GM19397 (cell line): ENCODE results near the gene SEMA3D.
A peak's percentile ranks its signal among the peaks of the same experiment; 100 is the strongest.

ENCODE experiments used
- ATAC-seq: cut with Tn5 transposase; IDR thresholded peaks from one replicate; pipeline ENCODE4 v1.9.1; 2021; ENCODE audit warnings: mild to moderate bottlenecking, moderate library complexity; ENCODE audit not compliant: unreplicated experiment

SEMA3D gene

GRCh38 chr7:85039196-85039923 lies 147.5 kb downstream of the SEMA3D start:
- ATAC-seq = peak; percentile 76

DNA sequence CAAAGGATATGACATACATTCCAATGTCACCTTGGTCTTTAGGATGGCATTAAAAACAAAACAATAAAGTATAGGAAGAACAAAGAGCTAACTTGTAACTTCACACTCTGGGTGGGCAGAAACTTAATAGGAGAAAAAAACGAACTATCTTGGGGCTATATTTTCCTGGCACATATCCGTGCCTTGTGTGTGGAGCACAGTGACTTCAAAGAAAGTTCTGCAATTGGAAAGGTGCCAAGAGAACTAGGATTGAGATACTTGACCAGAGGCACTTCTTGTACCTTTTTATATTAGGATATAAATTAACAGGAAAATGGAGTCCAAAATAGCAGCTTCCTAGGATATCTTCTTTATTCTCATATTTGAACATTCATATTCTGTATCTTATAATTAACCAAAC lies 148.4 kb downstream of the SEMA3D start:
- ATAC-seq = no peak

- ATAC-seq = no peak
Observed at GRCh38 chr7:85033263-85033662, 153.6 kb downstream of the SEMA3D start.

GRCh38 chr7:85031475-85031874 lies 155.4 kb downstream of the SEMA3D start:
- no peak for ATAC-seq

DNA sequence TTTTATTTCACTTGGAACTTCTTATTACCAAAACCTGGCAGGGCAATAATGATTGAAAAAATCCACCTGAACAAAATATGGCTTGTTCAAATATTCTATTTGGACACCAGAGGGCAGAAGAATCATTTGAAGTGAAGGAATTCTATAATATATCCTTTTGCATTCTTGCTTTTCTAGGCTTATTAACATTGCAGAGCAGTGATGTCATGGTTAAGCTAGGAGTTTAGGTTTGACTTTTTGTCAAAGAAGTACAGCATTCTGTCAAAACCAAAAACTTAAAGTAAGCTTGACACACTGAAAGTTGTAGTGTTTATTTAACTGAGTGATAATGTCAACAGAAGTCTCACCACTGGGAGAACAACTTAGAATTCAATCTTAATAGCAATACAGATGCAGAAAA lies 156.0 kb downstream of the SEMA3D start:
- no peak for ATAC-seq

GRCh38 chr7:85025312-85025756 lies 161.5 kb downstream of the SEMA3D start:
- peak; percentile 76 for ATAC-seq

GRCh38 chr7:85023916-85024315 lies 162.9 kb downstream of the SEMA3D start:
- ATAC-seq = no peak

DNA sequence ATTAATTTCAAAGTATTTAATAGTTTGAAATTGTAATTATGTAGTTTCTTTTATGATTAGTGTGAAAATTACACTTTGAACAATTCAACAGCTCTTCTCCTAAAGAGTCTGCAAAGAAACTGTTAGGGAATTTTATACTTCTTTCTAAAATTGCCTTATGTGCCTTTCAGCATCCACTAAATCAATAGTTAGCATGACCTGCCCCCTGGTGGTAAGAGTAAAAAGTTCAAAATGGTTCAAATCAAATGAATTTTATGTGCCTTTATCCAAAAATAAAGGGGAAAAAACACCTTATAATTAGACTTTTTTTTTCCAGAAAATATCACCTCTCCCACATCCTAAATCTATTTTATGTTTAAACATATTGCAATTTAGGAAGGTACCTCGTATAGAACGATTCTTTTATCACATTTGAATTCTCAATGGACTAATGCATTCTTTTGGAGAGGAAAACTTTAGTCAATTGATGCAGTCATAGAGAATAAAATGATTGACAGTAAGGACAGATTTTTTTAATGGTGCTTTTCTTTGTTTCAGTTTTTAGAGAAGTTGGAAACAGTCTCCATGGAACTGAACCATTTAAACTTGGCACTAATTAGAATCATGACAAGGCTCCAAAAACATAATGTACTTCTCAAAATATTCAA lies 163.7 kb downstream of the SEMA3D start:
- no peak for ATAC-seq

GRCh38 chr7:85022064-85022697 lies 164.7 kb downstream of the SEMA3D start:
- ATAC-seq = no peak

GRCh38 chr7:85021101-85021704 lies 165.7 kb downstream of the SEMA3D start:
- ATAC-seq = no peak

GRCh38 chr7:85019778-85020177 lies 167.1 kb downstream of the SEMA3D start:
- no peak for ATAC-seq

DNA sequence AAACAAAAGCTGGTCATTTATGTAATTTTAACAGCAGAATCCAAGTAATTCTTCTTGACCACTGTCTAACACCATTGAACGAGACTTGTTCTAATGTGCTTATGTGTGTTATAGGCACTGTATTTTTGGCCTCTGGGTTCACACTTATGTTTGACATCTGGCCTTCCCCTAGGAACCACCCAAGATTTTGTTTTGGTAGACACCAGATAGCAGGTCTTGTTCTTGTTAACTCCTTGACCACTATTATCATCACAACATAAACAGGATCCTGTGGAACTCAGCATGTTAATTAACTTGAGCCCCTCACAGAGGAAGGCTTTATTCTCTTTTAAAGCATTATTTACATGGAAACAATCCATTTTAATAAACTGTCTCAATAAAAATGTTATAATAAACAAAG lies 167.7 kb downstream of the SEMA3D start:
- ATAC-seq = no peak

DNA sequence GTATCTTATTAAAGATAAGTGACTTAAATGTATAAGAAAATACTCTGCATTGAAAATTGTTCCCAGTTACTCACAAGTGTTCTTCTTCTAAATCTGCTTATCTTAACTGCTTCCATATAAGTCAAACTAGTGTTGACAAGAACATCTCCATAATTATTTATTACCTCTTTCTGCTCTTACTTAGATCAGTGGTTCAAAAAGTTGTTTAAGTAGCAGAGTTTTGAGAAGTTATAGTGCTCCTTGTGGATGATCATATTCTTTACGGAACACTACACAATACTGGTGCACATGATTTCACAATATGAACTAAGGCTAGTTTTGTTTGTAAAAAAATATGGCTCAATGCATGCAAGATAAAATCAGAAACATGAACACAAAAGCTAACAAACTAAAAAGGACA lies 168.4 kb downstream of the SEMA3D start:
- no peak for ATAC-seq

DNA sequence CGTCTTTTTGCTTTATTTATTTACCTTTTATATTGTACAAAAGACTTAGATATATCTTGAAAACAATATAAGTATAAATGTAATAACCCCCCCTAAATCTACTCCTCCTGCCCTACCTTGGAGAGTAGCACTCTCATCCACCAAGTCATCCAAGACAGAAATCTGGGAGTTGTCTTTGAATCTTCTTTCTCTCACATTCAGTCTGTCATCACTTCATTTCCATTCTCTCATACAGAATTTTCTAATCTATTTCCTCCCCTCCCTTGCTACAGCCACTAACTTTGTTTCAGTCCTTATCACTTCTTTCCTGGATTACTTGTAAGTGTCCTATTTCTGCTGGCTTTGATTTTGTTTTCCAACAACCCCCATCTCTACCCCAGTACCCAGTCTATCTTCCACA lies 170.6 kb downstream of the SEMA3D start:
- ATAC-seq = no peak

DNA sequence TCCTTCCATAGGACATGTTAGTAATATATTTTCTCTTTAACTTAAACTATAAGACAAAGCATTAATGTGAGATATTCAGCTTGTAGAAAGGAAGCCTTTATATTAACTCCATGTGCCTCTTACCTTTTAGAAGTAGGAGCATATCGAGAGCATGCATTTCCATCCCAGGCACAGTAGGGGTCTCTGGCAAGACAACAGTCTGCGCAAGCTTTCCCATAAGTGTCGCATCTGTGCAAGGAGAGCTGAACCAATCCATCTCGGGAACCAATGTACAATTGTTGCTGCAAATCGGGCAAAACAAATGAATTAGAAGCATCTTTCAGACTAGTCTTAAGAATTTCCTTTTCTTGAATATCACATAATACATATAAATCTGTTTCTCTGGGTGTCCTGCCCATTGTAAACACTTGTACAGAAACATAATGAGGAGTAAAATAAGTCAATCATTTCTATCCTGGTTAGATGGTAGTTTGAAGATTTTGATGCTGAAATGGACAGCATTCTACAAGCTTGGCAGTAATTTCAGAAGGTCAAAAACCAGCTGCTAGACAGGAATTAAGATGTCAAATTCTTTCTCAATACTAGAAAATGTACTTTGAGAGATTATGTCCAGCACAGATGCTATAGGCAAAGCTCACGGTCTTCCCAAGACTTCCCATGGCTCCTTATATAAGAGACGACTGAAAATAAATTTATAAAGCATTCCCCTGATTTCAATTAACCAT lies 171.8 kb downstream of the SEMA3D start:
- no peak for ATAC-seq

DNA sequence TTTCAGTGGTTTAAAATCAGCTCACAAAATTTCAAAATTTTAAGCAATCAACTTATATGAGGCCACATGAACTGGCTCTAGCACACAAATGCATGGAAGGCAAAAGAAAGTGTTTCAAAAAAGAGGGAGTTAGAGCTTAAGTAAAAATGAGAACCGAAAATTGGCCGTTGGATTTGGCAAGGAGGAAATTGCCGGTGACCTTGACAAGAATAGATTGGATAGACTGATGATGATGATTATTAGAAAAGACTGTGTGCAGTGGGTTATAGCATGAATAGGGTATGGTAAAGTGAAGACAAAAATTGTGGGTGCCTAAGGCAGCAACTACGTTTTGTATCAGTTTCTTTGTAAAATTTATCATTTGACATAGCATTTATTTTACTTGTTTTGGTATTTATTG lies 175.7 kb downstream of the SEMA3D start:
- no peak for ATAC-seq

DNA sequence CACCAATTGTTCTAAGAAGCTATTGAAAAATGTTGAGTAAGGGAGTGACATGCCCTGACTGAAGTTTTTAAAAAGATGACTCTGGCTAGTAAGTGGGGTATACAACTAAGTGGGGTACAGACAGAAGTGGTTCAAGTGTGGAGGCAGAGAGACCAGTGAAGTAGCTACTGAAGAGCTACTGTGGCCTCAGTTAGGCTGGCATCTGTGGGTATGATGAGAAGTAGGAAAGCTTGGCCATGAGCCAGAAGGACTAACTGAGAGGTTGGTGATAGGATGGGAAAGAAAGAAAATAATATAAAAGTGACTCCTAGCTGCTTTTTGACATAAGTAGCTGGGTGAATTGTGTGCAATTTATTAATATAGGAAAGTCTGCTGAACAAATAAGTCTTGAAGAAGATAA lies 176.6 kb downstream of the SEMA3D start:
- ATAC-seq = no peak

GRCh38 chr7:85006754-85007153 lies 180.1 kb downstream of the SEMA3D start:
- ATAC-seq = no peak

DNA sequence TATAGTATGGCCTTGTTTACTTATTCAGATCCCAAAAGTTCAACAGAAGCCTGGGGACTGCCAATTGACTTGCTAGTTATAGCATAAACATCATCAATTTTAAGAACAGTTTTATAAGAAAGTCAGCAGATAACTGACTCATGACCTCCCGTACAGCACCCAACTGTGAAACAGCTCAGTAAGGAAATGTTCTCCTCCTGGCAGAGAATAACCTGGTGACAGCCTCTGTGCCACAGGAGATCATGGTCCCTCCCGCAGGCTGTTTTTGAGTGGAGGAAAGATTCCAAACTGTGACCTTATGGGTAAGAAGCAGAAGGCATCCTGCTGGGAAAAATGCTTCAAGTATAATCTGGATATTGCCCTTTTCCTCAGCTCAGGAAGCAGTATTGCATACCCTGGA lies 182.5 kb downstream of the SEMA3D start:
- no peak for ATAC-seq

- ATAC-seq = no peak
Observed at GRCh38 chr7:85001495-85002345, 185.1 kb downstream of the SEMA3D start.
